Smooth muscle cell of the brain vasculature (primary cell): ENCODE results near the gene STYK1.
"Not testable (repeated sequence)": the region's sequence is repeated elsewhere in the genome, so short reads cannot be mapped to it uniquely, and the experiment has no call there.

Source experiments
- DNase-seq: peaks from one replicate; pipeline ENCODE4 v3.0.0-alpha.2; 2012; ENCODE audit warnings: low read depth, low spot score

The STYK1 gene

DNA sequence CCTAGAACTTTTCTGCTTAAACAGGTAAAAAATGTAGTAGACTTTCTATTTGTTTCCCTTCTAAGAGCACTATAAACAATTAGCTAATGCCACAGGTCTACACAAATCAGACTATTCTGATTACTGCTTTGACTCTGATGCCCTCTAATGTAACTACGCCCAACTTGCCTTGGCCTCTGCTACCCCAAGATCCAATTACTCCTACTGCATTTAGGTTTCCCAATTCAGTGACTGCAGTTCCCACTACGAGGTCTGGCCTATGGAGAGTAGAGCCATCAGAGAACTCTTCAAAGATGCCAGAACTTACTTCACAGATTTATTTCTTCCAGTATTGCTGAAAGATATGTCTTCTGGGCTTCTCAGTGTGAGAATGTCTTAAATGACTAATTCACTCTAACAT is 15.3 kb upstream of the STYK1 start:
- no peak for DNase-seq

- no peak for DNase-seq
These were observed 14.2 kb upstream of the STYK1 start for GRCh38 chr12:10688042-10688441.

DNA sequence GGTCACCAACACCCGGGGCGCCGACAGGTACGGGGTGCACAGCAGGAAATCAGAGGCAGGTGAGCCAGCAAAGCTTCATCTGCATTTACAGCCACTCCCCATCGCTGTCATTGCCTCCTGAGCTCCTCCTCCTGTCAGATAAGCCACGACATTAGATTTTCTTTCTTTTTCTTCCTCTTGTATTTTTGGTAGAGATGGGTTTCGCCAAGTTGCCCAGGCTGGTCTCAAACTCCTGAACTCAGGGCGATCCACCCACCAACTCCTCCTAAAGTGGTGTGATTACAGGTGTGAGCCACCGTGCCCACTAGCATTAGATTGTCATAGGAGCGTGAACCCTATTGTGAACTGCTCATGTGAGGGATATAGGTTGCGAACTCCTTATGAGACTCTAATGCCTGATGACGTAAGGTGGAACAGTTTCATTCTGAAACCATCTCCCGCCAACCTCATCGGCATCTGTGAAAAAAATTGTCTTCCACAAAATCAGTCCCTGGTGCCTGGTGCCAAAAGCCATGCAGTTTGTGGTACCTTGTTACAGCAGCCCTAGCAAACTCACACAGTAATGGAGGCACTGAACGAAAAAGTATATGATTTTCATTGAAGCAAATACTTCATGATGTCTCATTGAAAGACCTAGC is 1.5 kb downstream of the STYK1 start:
- no peak for DNase-seq

DNA sequence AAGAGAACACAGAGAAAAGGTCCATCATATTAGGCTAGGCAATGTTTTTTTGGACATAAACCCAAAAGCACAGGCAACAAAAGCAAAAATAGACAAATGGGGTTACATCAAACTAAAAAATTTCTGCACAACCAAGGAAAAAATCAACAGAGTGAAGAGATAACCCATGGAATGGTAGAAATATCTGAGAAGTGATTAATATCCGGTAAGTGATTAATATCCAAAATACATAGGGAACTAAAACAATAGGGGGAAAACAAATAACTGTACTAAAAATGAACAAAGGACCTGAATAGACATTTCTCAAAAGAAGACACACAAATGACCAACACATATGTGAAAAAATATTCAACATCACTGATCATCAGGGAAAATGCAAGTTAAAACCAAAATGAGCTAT is 4.3 kb downstream of the STYK1 start:
- no peak for DNase-seq

- no peak for DNase-seq
These were observed 5.3 kb downstream of the STYK1 start for GRCh38 chr12:10668526-10668925.

DNA sequence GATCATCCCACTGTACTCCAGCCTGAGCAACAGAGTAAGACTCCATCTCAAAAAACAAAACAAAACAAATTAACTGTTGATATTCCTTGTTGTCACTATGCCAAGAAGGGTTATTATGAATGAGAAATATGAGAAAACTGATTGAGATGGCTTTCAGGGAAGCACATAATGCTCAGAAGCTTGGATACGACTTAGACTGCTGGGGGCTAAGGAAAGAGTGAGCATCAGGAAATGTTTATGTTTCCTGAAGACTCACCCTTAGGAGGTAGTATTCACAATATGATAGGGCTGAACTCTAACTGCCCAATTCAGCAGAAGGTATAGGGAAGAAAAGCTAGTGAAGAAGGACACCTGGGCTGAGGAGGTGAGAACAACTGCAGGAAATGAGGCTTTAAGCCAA is 6.3 kb downstream of the STYK1 start:
- DNase-seq = no peak

DNA sequence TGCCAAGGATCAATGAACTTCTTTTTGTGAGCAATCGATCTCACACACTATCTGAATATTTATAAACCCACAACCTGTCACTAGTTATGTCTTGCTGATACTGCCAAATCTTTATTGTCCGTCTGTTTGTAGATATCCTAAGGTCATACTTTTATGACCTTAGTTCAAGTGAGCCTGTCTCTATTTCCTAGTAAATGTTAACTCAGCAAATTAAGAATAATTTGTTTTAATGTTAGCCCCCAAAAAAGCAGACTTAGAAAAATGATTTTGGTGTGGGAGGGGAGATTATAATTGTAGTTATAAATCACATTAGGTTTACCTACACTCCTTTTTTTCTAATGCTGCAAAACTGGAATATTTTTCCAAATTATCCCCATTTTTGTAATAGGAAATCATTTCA is 9.4 kb downstream of the STYK1 start:
- DNase-seq = no peak

DNA sequence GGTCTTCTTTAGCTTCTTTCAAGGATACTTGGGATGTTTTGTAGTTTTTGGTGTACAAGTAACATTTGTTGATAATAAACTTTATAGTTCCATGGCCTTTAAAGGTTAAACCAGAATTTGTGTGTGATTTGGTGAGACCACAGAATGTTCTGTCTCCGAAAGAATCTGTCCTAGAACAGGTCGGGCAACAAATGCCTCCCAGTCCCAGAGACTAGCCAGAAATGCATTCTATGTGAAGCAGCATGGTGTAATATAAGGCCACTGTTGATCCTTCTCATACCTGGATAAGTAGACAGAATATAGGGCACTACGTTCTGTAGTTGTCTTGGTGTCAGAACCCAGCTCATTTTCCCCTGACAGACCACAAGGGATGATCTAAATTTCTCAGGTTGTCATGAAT is 10.0 kb downstream of the STYK1 start:
- no peak for DNase-seq

GRCh38 chr12:10661338-10661737 is 12.5 kb downstream of the STYK1 start:
- DNase-seq = no peak

DNA sequence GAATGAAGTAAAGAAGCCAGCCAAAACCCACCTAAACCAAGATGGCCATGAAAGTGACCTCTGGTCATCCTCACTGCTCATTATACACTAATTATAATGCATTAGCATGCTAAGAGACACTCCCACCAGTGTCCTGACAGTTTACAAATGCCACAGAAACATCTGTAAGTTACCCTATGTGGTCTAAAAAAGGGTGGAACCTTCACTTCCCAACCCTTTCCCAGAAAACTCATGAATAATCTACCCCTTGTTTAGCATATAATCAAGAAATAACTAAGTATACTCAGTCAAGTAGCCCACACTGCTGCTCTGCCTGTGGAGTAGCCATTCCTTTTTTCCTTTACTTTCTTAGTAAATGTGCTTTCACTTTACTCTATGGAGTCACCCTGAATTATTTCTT is 19.8 kb downstream of the STYK1 start:
- DNase-seq = no peak

DNA sequence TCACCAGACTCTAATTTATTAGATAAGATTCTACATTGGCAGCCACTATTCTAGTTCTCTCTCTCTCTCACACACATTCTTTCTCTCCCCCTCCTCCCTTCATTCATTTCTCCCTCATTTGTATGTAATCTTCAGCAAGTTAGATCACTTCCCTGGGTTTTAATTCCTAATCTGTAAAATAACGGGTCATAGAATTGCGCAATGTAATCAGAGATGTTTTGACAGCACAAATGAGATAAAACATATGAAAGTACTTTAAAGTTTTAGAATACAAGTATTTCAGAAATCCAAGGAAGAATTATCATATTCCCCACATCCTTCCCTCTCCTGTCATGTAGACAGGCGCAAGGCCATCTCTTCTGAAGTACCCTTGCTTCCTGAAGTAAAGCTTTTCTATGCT is 21.7 kb downstream of the STYK1 start:
- no peak for DNase-seq

DNA sequence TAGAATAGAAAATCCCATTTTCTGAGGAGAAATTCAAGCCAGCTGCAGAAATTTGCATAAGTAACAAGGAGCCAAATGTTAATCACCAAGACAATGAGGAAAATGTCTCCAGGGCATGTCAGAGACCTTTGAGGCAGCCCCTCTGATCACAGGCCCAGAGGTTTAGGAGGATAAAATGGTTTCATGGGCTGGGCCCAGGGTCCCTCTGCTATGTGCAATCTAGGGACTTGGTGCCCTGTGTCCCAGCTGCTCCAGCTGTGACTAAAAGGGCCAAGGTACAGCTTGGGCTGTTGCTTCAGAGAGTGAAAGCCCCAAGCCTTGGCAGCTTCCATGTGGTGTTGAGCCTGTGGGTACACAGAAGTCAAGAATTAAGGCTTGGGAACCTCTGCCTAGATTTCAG is 27.3 kb downstream of the STYK1 start:
- DNase-seq = not testable (repeated sequence)

- no peak for DNase-seq
These were observed 27.9 kb downstream of the STYK1 start for GRCh38 chr12:10645910-10646309.

DNA sequence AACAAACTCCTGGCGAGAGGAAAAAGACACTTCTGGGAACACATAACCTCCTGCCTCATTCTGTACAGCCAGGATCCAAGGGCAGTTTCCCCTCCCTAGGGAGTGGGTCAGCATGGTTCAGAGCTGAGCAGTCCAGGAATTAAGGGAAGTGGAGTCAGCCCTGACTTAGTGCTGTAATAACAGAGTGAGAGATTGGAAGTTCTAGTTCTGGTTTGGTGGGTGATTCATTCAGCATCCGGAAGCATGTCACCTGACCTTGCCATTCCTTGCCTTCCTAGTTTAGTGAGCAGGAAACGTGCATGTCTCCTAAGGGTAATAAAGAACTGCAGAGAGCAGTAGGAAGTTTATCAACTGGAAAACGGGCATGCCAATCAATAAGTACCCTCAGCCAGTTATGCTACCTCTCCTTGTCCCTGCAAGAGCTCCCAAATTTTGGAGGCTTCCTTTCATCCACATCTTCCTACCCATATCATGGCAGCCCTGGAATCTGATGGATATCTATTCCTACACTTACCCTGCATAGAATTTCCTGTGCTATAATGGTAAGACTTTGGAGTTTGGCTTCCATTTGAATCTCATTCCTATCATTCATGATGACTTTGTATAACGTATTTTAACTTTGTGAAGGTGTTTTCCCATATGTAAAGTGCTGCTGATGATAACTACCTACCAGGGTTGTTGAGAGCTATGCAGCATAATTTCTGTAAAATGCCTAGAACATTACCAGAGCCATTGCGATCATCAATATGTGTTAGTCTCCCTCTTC is 31.9 kb downstream of the STYK1 start:
- peak; percentile 7 for DNase-seq

DNA sequence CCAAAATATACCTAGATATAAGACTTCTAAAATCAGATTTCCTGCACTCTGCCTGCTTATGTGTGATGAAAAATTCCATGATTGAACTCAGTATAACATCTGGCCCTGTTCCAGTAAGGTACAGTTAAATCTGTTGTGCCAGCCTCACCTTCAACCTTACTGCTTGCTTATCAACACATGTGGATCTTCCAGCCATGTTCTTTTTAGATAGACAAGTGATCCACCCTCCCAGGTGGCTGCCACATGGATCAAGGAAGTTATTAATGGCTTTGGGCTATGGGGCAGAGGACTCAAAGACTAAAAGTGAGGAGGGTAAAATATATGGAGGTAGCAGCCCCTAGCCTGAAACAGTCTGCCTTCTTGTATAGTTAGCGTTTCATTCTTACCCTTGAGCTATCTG is 35.1 kb downstream of the STYK1 start:
- no peak for DNase-seq

GRCh38 chr12:10636611-10637010 is 37.2 kb downstream of the STYK1 start:
- DNase-seq = no peak

GRCh38 chr12:10636124-10636523 is 37.7 kb downstream of the STYK1 start:
- no peak for DNase-seq

DNA sequence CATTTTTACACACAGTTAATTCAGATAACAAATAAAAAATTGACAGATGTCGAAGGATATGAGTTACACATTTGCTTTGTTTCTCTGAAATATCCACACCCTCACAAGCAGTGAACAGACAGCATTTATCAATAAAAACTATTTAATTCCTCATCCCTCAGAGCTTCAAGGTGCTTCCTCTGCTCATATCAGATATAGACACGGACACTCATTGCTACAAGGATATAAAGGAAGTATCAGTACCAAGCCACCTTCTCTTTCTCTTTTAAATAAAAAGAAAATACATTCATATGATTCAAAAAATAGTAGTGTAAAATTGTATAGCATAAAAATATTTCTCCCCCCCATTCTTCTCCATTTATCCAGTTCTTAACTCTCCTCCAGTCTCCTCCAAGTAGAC is 38.5 kb downstream of the STYK1 start:
- no peak for DNase-seq

- no peak for DNase-seq
These were observed 39.4 kb downstream of the STYK1 start for GRCh38 chr12:10634427-10634826.

DNA sequence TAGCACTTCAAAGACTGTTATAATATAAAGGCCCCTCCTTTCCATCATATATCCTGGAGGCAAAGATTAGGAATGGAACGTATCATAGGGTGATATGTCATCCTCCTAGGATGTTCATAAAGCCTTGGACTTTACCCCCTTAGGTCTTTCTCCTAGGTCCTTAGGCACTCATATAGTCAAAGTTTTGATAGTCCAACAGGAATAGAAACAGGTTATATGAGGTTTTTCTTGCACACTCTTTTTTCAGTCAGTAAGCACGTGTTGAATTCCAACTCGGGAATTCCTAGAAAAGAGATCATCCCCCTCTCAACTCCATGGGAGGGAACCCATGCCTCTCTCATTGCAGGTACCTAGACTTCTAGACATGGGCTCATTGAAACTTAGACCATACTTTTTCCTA is 40.3 kb downstream of the STYK1 start:
- DNase-seq = no peak

DNA sequence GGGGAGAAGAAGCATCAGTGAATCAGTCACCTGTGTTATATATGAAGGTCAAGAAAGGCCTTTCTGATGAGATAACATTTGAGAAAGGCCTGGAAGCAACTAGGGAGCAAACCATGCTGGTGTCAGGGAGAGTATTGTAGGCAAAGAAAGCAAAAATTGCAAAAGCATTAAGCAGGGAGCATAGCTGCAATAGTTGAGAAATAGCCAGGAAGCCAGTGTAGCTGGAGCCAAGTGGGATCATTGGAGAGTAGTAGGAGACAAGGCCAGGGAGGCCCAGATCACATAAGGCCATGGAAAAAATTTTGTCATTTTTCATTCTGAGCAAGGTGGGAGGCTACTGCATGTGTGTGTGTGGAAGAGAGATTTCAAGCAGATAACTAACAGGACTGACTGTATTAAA is 41.6 kb downstream of the STYK1 start:
- DNase-seq = no peak

DNA sequence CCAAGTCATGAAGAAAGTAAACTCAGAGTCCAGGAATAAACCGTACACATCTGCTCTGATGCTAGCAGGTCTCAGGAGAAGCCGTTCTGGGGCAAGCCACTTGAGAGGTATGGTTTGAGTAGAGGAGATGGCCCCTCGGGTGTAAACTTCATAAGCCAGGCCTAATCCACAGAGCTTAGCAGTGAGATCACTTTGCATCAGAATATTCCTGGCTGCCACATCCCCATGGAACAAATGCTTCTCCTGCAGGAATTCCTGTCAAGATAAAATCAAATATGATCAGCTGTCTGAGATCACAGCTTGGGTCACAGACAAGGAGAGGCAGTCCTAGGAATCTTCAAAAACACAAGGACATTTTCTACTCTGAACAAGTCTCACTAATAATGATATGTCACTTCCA is 49.2 kb downstream of the STYK1 start:
- no peak for DNase-seq

- DNase-seq = no peak
These were observed 50.7 kb downstream of the STYK1 start for GRCh38 chr12:10623131-10623530.

DNA sequence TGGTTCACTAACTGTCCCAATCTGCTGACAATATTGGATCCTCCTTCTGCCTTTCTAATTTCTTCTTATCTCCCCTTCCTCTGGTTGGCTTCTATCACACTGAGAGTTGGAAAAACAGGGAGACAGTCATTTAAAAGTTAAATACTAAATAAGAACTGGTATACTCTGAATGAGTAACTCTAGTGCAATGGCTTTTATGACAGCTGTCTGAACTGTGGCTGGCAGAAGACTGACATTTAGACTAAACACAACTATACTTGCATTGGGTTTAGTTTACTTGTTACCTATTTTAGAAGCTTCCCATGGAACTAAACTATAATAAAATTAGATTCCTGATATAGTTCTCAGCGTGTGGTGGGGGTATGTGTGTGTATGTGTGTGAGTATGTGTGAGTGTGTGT is 52.6 kb downstream of the STYK1 start:
- no peak for DNase-seq
